Endothelial cell of umbilical vein (primary cell): Measurements from ENCODE around the gene LPP. TPM values are rescaled to one million over a fixed set of nuclear protein-coding genes. Genes with fewer than 3 reads are reported as not detected.

Source experiments
- BruUV-seq: library from RNA; stranded (reverse); fragments of 400-500 nt; replicated peaks from 2 replicates; lab custom pipeline; 2021; lab: Mats Ljungman, UMichigan
- CTCF ChIA-PET: fragments of 300-600, 350-600 bp; sonication (Branson Sonifier 250); formaldehyde crosslinking; loops from one replicate; lab custom pipeline; 2021; ENCODE audit warnings: antibody characterized with exemption, inconsistent platforms; lab: Charles Lee
- POLR2A ChIA-PET: fragments of 300-600, 350-600 bp; sonication (Branson Sonifier 250); formaldehyde crosslinking; loops from one replicate; lab custom pipeline; 2021; ENCODE audit warnings: antibody characterized with exemption, inconsistent platforms; lab: Charles Lee
- DNase-seq: peaks from one replicate; pipeline ENCODE4 v3.0.0-alpha.2; 2011; ENCODE audit warnings: low read depth, low spot score
- FAIRE-seq: peaks from 2 replicates; lab custom pipeline; 2011; peaks lifted over from hg19 to GRCh38; lab: Jason Lieb, UNC
- H2AFZ ChIP-seq: 2 replicates; pipeline ENCODE4 v1.6.0; 2012; ENCODE audit warnings: low read depth, low read length, control low read depth, inconsistent platforms
- H3K27ac ChIP-seq: 2 replicates; pipeline ENCODE4 v1.5.1; 2011; ENCODE audit warnings: low read depth, mild to moderate bottlenecking, control low read depth, low read length, moderate library complexity; ENCODE audit not compliant: insufficient read depth
- H3K27me3 ChIP-seq, 2 experiments: 2 replicates each; pipeline versions ENCODE4 v1.6.0 to v1.6.1; 2011; ENCODE audit warnings: low read length in 2 of 2, mixed read lengths in 1 of 2; ENCODE audit not compliant: control insufficient read depth in 2 of 2, insufficient read depth in 2 of 2
- H3K36me3 ChIP-seq, 2 experiments: 2 replicates in 1 of 2; 3 replicates in 1 of 2; pipeline ENCODE4 v1.5.1; 2011; ENCODE audit warnings: low read length in 2 of 2, mild to moderate bottlenecking in 1 of 2, moderate library complexity in 1 of 2; ENCODE audit not compliant: control insufficient read depth in 2 of 2, insufficient read depth in 2 of 2; ENCODE audit errors: extremely low read depth in 1 of 2
- H3K4me1 ChIP-seq: 3 replicates; pipeline ENCODE4 v1.5.1; 2011; ENCODE audit warnings: mild to moderate bottlenecking, low read length; ENCODE audit not compliant: control insufficient read depth, insufficient read depth; ENCODE audit errors: extremely low read depth
- H3K4me2 ChIP-seq: 2 replicates; pipeline ENCODE4 v1.6.1; 2011; ENCODE audit warnings: low read length, control low read depth, mixed read lengths; ENCODE audit not compliant: insufficient read depth
- H3K4me3 ChIP-seq, 3 experiments: fragments of 200-600 bp in 1 of 3; sonication (generic), shearing (Covaris generic) in 1 of 3; replicated peaks in 1 of 3; 2 replicates each; pipeline ENCODE4 v1.5.1; 2011 to 2016; ENCODE audit warnings: control low read depth in 3 of 3, low read length in 3 of 3, mild to moderate bottlenecking in 2 of 3, inconsistent platforms in 1 of 3, low read depth in 1 of 3, moderate library complexity in 1 of 3; ENCODE audit not compliant: insufficient read depth in 1 of 3
- H3K79me2 ChIP-seq: 2 replicates; pipeline ENCODE4 v1.6.0; 2012; ENCODE audit warnings: low read length, inconsistent platforms; ENCODE audit not compliant: control insufficient read depth, insufficient read depth
- H3K9ac ChIP-seq: replicated peaks from 2 replicates; pipeline ENCODE3; 2011; ENCODE audit warnings: low read length, control low read depth; ENCODE audit not compliant: insufficient read depth; ENCODE audit errors: extremely low read depth
- H3K9me1 ChIP-seq: replicated peaks from 3 replicates; pipeline ENCODE4 v1.6.0; 2011; ENCODE audit warnings: mild to moderate bottlenecking, low read length; ENCODE audit not compliant: control insufficient read depth, insufficient read depth; ENCODE audit errors: extremely low read depth
- H3K9me3 ChIP-seq: replicated peaks from 2 replicates; pipeline ENCODE4 v1.5.1; 2012; ENCODE audit warnings: low read length, inconsistent platforms; ENCODE audit not compliant: control insufficient read depth, insufficient read depth
- H4K20me1 ChIP-seq: replicated peaks from 2 replicates; pipeline ENCODE3; 2011; ENCODE audit warnings: mild to moderate bottlenecking, low read length; ENCODE audit not compliant: control insufficient read depth, insufficient read depth; ENCODE audit errors: extremely low read depth
- EZH2 ChIP-seq: IDR thresholded peaks from 2 replicates; pipeline ENCODE4 v1.6.1; 2012; ENCODE audit warnings: borderline replicate concordance, low read depth, mild to moderate bottlenecking, moderate library complexity, low read length, inconsistent platforms; ENCODE audit not compliant: severe bottlenecking
- FOS ChIP-seq: IDR thresholded peaks from 2 replicates; pipeline ENCODE4 v1.6.1; 2011; ENCODE audit warnings: mild to moderate bottlenecking, low read length, moderate library complexity, borderline replicate concordance; ENCODE audit not compliant: insufficient read depth
- GATA2 ChIP-seq: IDR thresholded peaks from 2 replicates; pipeline ENCODE4 v1.7.0; 2011; ENCODE audit warnings: low read depth, mild to moderate bottlenecking, moderate library complexity, mixed read lengths, low read length; ENCODE audit not compliant: insufficient read length, insufficient read depth
- JUN ChIP-seq: IDR thresholded peaks from 2 replicates; pipeline ENCODE4 v1.6.1; 2011; ENCODE audit warnings: borderline replicate concordance, low read depth; ENCODE audit not compliant: insufficient read length, insufficient read depth
- MAX ChIP-seq: IDR thresholded peaks from 2 replicates; pipeline ENCODE4 v1.6.1; 2011; ENCODE audit not compliant: insufficient read depth, insufficient read length
- MYC ChIP-seq: IDR thresholded peaks from one replicate; pipeline ENCODE4 v1.6.1; 2011; ENCODE audit warnings: mild to moderate bottlenecking, low read depth, low read length
- POLR2A ChIP-seq: IDR thresholded peaks from 2 replicates; pipeline ENCODE4 v1.6.1; 2012; ENCODE audit warnings: low read depth, mild to moderate bottlenecking, control low read depth, low read length
- POLR2AphosphoS5 ChIP-seq: IDR thresholded peaks from 2 replicates; pipeline ENCODE4 v1.6.1; 2012; ENCODE audit warnings: low read depth, mild to moderate bottlenecking, control low read depth, low read length, moderate library complexity; ENCODE audit not compliant: insufficient read depth
- dilution Hi-C: fragments of 300-500 bp; cut with MboI; formaldehyde crosslinking; loops from one replicate; pipeline ENCODE4 v1.15.0; 2019; ENCODE audit warnings: low sequenced_read_pairs; ENCODE audit not compliant: extremely low pct_ligation_motif_present
- intact Hi-C: fragments of 100-400 bp; cut with micrococcal nuclease; formaldehyde crosslinking; loops from one replicate; pipeline ENCODE4 v1.10.0; 2022
- polyA plus RNA-seq, 4 experiments: library from polyadenylated mRNA; depleted of rRNA in 3 of 4; stranded (reverse) in 3 of 4; unstranded in 1 of 4; fragments of >200 nt; gene quantifications; 2 replicates each; pipeline versions ENCODE4 v1.2.1 to v1.2.3, GENCODE V29; 2011 to 2012; ENCODE audit warnings: missing spikeins in 1 of 4
- total RNA-seq: library from RNA; stranded (reverse); gene quantifications from 2 replicates; pipeline ENCODE4 v1.2.3, GENCODE V29; 2021
- TF ChIP-seq, protein P1 (sequence below), 2 donors: IDR thresholded peaks; 1 replicate in 1 of 2; 2 replicates in 1 of 2; pipeline ENCODE4 v1.5.1; 2011; ENCODE audit warnings: low read length in 2 of 2, mild to moderate bottlenecking in 2 of 2, moderate library complexity in 2 of 2, control low read depth in 1 of 2, inconsistent platforms in 1 of 2, low read depth in 1 of 2; ENCODE audit not compliant: insufficient read depth in 1 of 2; ENCODE audit errors: extremely low read depth in 1 of 2

Gene LPP
- total and polyA plus RNA-seq, 2 donors (not counting 3 experiments of a cell fraction or from before 2014, with no cell fraction given) = 16.9 to 153 TPM

- ChIA-PET POLR2A (no interaction called here), CTCF (no interaction called here)
- Histone ChIP-seq H3K9me3 (no peaks in the 10 kb centered on the region), H3K9ac (no peak overlapping the region), H3K9me1 (no peaks in the 10 kb centered on the region), H3K27me3 (no peaks in the 10 kb centered on the region), H3K4me2 (no peak overlapping the region), H2AFZ (no peak overlapping the region), H3K36me3 (peaks cover 0 to 3% of the 10 kb centered on the region in 2 experiments), H3K79me2 (peaks cover 19% of the 10 kb centered on the region), H4K20me1 (peaks cover 2% of the 10 kb centered on the region), H3K4me3 (no peak overlapping the region), H3K4me1 (peaks cover 4% of the 10 kb centered on the region), H3K27ac (no peak overlapping the region)
- TF ChIP-seq POLR2AphosphoS5 (no peak), EZH2 (no peak), JUN (no peak), FOS (no peak), MYC (no peak), MAX (no peak), GATA2 (no peak), POLR2A (no peak)
- TF ChIP-seq, protein P1, sequence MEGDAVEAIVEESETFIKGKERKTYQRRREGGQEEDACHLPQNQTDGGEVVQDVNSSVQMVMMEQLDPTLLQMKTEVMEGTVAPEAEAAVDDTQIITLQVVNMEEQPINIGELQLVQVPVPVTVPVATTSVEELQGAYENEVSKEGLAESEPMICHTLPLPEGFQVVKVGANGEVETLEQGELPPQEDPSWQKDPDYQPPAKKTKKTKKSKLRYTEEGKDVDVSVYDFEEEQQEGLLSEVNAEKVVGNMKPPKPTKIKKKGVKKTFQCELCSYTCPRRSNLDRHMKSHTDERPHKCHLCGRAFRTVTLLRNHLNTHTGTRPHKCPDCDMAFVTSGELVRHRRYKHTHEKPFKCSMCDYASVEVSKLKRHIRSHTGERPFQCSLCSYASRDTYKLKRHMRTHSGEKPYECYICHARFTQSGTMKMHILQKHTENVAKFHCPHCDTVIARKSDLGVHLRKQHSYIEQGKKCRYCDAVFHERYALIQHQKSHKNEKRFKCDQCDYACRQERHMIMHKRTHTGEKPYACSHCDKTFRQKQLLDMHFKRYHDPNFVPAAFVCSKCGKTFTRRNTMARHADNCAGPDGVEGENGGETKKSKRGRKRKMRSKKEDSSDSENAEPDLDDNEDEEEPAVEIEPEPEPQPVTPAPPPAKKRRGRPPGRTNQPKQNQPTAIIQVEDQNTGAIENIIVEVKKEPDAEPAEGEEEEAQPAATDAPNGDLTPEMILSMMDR (IDR thresholded peaks at IDR 0.05; ENCODE audit: extremely low read depth in 1 of 2, insufficient read depth in 1 of 2, low read depth in 1 of 2, low read length in 2 of 2) = no peak
- DNase-seq (no peak), FAIRE-seq (no peak)
- no TSS peak for BruUV-seq
- dilution Hi-C loops = no loop called here
- intact Hi-C loops = no loop called here
Measured at GRCh38 chr3:188239035-188239434, 85.1 kb downstream of the LPP start.
